ENCODE results near the gene NTN3. TPM values are rescaled to one million over a fixed set of nuclear protein-coding genes. Genes with fewer than 3 reads are reported as not detected.

Gene NTN3
- total and polyA plus RNA-seq, 2 donors from 2014 or later, result 0.28 TPM; not detected in 1

GRCh38 chr16:2451851-2452320, 19.2 kb upstream of the NTN3 start:
- intact Hi-C loops (cut with DNase I), result no loop called here
- H3K4me1 ChIP-seq (ENCODE audit: control insufficient read depth in 2 of 3, insufficient read depth in 2 of 3, low read depth in 1 of 3, low read length in 3 of 3), result no peaks in the 10 kb centered on the region
- no peak for TF ChIP-seq CTCF (IDR thresholded peaks at IDR 0.05; ENCODE audit: borderline replicate concordance, extremely low read depth, insufficient read depth)
- FAIRE-seq, result no peak
- no peaks in the 10 kb centered on the region for H3K9me3 ChIP-seq (ENCODE audit: control insufficient read depth in 2 of 3, insufficient read depth in 1 of 3, low read length in 3 of 3)
- DNase-seq, result no peak
- no peak overlapping the region for H3K9ac ChIP-seq (ENCODE audit: low read length in 3 of 3)
- H3K36me3 ChIP-seq (ENCODE audit: control insufficient read depth in 2 of 3, insufficient read depth in 3 of 3, low read length in 3 of 3), result peaks cover 0 to 3% (median 0%) of the 10 kb centered on the region in 3 donors
- H3K4me3 ChIP-seq (ENCODE audit: low read length in 3 of 3), result no peak overlapping the region
- H3K27ac ChIP-seq (ENCODE audit: low read depth in 2 of 2, low read length in 2 of 2), result no peak overlapping the region
- H3K27me3 ChIP-seq (ENCODE audit: control insufficient read depth, insufficient read depth, low read length), result no peaks in the 10 kb centered on the region

- Histone ChIP-seq H3K4me3 (ENCODE audit: low read length in 3 of 3) (no peak overlapping the region), H3K9ac (ENCODE audit: low read length in 3 of 3) (no peak overlapping the region), H3K9me3 (ENCODE audit: control insufficient read depth in 2 of 3, insufficient read depth in 1 of 3, low read length in 3 of 3) (no peaks in the 10 kb centered on the region), H3K36me3 (ENCODE audit: control insufficient read depth in 2 of 3, insufficient read depth in 3 of 3, low read length in 3 of 3) (peaks cover 0 to 3% (median 0%) of the 10 kb centered on the region in 3 donors), H3K27ac (ENCODE audit: low read depth in 2 of 2, low read length in 2 of 2) (no peak overlapping the region), H3K27me3 (ENCODE audit: control insufficient read depth, insufficient read depth, low read length) (no peaks in the 10 kb centered on the region), H3K4me1 (ENCODE audit: control insufficient read depth in 2 of 3, insufficient read depth in 2 of 3, low read depth in 1 of 3, low read length in 3 of 3) (no peaks in the 10 kb centered on the region)
- intact Hi-C loops (cut with DNase I), result no loop called here
- no peak for FAIRE-seq
- DNase-seq, result no peak
- TF ChIP-seq CTCF (IDR thresholded peaks at IDR 0.05; ENCODE audit: borderline replicate concordance, extremely low read depth, insufficient read depth), result no peak
Observed at GRCh38 chr16:2452650-2453049, 18.4 kb upstream of the NTN3 start.

- no peak for FAIRE-seq
Observed at GRCh38 chr16:2455081-2455845, 15.8 kb upstream of the NTN3 start.

More at GRCh38 chr16:2455081-2455845, 15.8 kb upstream of the NTN3 start:
- Histone ChIP-seq H3K36me3 (ENCODE audit: control insufficient read depth in 2 of 3, insufficient read depth in 3 of 3, low read length in 3 of 3) (no peaks in the 10 kb centered on the region), H3K27me3 (ENCODE audit: control insufficient read depth, insufficient read depth, low read length) (no peaks in the 10 kb centered on the region), H3K4me1 (ENCODE audit: control insufficient read depth in 2 of 3, insufficient read depth in 2 of 3, low read depth in 1 of 3, low read length in 3 of 3) (peaks cover 0 to 6% (median 0%) of the 10 kb centered on the region in 3 donors), H3K9ac (ENCODE audit: low read length in 3 of 3) (no peak overlapping the region), H3K9me3 (ENCODE audit: control insufficient read depth in 2 of 3, insufficient read depth in 1 of 3, low read length in 3 of 3) (no peaks in the 10 kb centered on the region), H3K27ac (ENCODE audit: low read depth in 2 of 2, low read length in 2 of 2) (no peak overlapping the region), H3K4me3 (ENCODE audit: low read length in 3 of 3) (no peak overlapping the region)
- DNase-seq, result no peak
- TF ChIP-seq CTCF (IDR thresholded peaks at IDR 0.05; ENCODE audit: borderline replicate concordance, extremely low read depth, insufficient read depth), result no peak
- intact Hi-C loops (cut with DNase I), result no loop called here

Data from kidney (tissue), 14 donors.